Medulla oblongata (tissue), 1 donor: Measurements from ENCODE around the gene MMP12.
"Not testable (repeated sequence)": the region's sequence is repeated elsewhere in the genome, so short reads cannot be mapped to it uniquely, and the experiment has no call there.

ENCODE experiments used
- DNase-seq: peaks from one replicate; pipeline ENCODE4 v3.0.0-alpha.2; 2015; ENCODE audit errors: extremely low spot score

The MMP12 gene

DNA sequence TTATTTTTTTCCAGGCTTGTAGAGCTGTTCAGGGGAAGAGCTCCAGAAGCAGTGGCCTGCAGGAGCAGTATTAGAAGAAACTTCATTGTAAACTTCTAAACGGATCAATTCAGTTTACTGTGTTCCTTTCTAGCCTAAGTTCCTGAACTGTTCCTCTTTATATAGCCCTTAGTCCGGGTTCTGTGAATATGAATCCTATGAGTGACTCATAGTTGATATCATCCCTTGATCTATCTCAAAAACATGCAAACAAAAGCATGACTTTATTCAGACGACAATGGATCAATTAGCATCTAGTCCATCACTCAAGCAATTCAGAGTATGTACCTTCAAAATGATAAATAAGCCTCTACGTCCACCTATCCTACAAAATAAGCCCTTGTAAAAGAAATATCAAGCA is at the start of gene MMP12:
Gene MMP12, minus strand, starts transcription at position 131 of the 400 bp plus-strand sequence. Its CDS starts 45 bp downstream, at position 86.
- DNase-seq, result no peak

DNA sequence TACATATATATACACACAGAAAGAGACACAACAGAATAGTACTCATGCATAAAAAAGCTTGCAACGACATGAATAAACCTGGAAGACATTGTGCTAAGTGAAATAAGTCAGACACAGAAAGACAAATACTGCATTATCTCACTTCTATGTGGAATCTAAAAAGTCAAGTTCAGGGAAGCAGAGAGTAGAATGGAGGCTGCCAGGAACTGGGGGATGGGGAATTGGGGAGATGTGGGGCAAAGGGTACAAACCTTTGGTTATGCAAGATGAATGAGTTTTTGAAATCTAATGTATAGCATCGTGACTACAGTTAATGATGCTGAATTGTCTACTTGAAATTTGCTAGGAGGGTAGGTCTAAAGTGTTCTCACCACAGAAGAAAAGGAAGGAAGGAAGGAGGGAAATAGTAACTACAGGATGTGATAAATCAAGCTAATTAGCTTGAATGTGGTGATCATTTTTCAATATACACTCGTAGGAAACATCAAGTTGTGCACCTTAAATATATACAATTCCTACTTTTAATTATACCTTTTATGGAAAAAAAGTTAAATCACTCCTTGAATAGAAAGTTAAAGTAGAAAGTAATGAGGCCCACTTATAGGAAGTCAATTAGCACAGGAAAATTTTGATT is 46.9 kb upstream of the MMP12 start:
- no peak for DNase-seq

DNA sequence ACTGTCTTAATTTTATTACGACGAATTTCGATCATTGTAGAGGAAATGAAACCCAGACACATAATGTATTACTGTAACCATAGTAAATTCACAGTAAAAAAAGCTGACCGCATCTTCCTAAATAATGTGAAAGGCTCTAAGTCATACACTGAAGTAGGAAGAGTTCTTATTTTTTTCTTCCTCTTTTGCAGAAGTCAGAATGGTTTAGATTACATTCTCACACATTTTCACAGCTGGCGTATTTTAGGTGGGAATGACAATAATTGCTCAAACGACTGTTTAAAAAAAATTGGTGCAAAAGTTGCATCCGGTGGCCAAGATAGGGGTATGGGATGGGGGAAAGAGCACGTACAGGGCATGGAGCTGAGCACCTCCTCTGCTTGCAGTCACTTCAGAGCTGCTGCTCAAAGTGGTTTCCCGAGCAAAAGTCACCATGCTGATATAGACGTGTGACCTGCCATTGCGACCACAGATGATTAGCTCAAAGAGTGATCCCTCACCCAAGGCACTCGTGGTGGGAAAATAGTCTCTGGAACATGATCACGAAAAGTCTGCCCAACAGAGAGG is 45.4 kb upstream of the MMP12 start:
- DNase-seq, result peak; percentile 27

DNA sequence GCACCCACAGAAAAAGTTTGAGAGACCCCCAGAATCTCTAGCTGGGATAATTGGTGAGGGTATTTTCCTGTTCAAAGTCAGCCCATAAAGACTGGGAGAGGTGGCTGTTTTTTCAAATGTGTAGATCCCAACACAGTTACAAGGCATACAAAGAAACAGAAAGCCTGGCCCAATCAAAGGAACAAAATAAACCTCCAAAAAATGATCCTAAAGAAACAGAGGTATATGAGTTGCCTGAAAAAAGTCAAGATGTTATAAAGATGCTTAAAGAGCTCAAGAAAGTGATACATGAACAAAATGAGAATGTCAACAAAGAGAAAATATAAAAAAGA is 40.2 kb upstream of the MMP12 start:
- DNase-seq, result no peak

DNA sequence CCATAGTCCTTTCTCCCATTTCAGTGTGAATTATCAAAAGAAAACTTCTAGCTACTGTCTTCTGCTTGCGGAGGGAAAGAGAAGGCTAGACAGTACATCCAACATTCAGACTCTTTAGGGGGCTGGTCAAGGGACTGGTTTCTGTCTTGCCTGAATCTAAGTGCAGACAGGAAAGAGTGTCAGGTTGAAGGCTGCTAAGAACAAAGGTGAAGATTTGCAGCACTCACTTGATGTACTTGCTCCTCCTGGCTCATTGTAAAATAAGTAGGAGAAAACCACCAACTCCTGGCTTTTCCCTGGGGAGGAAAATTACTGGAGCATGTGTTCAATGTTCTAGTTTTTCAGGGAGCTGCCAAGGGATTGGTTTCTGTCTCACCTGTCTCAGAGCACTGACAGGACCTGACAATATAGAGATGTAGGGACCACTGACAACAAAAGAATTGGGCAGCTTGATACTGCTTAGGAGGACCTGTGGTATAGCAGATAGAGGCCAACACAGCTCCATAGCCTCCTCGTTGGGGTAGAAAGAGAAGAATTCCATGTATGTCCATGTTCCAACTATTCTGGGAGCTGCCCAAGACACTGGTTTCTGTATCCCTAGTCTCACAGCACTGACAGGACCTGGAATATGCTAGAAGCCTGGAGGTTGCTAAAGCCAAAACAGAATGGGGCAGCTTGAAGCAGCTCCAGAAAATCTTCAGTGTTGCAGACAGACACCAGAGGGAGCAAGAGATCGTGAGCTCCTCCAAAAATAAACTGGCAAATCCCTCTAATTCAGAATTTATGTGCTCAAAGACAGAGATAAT is 39.7 kb upstream of the MMP12 start:
- peak; percentile 37 for DNase-seq

DNA sequence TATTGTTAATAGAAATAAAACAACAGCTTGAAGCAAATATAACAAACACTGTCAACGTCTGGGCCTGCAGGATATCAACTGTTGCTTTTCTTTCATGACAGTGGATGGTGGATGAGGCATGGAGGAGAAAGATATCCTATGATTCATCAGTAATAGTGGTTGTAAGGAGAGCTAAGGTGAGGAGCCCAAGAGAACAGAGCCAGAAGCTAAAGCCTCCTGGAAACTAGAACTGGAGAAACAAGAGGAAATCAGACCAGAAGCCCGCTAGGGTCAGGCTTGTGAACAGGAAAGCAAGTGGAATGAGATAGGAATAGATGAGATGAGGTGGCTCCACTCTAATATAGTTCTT is 37.7 kb upstream of the MMP12 start:
- DNase-seq, result no peak

DNA sequence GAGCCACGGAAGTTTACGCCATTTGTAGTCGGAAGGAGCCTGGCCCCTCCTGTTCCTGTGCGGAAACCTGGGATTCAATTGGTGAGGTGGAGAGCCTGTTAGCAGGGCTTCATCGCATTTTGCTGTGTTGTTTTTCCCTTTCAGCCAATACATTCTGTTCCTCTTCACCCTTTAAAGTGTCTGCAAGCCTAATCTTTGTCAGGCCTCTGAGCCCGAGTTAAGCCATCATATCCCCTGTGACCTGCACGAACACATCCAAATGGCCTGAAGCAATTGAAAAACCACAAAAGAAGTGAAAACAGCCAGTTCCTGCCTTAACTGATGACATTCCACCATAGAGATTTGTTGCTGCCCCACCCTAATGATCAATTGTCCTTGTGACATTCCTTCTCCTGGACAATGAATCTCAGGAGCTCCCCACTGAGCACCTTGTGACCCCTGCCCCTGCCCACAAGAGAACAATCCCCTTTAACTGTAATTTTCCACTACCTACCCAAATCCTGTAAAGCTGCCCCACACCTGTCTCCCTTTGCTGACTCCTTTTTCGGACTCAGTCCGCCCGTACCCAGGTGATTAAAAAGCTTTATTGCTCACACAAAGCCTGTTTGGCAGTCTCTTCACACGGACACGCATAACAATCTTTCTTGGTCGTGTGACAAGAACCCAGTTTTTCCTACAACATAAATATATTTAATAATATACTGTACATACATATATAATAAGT is 37.1 kb upstream of the MMP12 start:
- DNase-seq, result no peak

DNA sequence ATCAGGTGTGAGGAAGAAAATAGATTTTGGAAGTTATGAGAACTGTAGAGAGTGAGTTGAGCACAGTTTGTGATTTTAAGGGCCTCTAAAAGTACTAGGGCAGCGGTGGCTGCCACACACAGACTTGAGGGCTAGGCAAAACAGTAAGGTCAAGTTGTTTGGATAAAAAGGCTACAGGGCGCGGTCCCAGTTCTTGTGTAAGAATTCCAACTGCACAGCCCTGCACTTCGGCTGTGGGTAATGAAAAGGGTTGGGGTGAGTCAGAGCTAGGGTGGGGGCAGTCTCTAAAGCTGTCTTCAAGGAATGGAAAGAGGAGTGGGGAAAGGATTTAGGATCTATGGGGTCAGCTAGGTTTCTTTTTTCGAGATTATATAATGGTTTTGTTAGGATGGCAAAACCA is 31.1 kb upstream of the MMP12 start:
- not testable (repeated sequence) for DNase-seq

DNA sequence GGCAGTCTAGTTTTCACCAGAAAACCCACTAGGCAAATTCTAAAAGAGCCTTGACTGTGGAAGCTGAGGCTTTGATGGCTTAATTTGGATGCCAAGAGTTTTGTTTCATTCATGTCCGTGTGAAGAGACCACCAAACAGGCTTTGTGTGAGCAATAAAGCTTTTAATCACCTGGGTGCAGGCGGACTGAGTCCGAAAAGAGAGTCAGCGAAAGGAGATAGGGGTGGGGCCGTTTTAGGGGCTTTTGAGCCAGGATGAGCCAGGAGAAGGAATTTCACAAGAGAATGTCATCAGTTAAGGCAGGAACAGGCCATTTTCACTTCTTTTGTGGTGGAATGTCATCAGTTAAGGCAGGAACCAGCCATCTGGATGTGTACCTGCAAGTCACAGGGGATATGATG is 29.1 kb upstream of the MMP12 start:
- not testable (repeated sequence) for DNase-seq

DNA sequence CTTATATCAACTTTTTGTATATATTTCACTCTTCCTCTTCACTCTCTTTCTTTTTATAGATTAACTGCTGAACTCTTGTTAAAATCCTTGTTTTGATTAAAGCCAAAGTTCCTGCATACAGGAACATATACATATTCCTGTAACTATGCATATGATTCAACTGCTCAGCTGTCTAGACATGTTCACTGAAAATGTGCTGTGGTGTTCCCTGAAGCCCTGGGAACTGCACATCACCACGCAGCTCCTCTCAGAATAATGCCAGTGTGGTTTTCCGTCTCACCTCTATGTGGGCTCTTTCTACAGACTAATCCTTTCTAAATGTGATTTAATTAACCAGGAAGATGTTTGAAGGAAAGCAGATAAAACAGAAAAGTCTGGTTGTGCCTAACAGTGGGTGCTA is 25.6 kb upstream of the MMP12 start:
- DNase-seq, result no peak

DNA sequence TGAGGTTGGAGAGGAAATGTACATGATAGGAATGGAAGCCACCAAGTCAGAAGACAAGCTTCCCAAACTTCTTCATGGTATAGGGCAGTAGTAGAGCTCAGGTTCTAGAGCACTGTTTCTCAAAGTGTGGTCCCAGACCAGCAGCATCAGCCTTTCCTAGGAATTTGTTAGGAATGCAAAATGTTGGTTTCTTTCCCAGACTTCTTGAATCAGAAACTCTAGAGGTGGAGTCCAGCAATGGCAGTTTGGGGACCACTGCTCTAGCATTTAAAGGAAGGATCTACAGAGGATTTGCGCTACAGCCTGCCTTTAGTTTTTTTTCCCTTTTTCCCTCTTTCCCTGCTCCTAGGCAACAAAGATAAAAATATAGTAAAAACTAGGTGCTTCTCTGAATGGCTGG is 17.0 kb upstream of the MMP12 start:
- DNase-seq, result no peak

DNA sequence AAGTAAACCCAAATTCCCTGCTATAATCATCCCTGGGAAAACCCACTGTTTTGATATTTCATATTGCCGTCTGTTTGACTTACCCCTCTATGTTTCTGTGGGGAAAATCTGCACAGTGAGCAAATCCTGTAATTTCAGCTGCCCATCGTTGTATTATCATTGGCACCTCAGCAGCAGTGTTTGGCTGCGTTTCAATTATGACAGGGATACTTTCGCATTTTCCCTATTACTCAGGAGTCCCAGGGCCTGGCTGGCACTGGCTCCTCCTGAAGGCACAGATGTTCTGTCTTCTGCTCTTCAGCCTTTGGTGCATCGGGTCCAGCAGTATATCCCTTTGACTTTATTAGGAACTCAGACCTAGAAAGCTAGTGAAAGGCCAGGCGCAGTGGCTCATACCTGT is 12.2 kb upstream of the MMP12 start:
- DNase-seq, result no peak

DNA sequence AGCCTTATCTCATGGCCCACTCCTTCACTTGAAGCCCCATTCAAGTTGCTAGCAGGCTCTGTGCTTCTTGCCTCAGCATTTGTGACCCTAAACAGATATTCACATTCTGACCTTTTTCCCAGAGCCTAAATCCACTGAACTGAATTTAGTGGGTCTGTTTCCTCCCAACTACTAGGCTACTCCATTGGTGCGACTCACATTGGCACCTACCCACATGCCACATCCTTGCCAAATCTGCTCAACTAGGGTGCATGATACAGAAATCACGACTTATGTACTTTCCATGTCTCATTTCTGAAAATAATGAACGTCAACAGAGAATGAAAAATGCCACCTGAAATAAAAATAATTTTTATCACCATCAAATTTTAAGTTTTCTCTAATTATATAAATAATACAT is 8.4 kb upstream of the MMP12 start:
- no peak for DNase-seq

DNA sequence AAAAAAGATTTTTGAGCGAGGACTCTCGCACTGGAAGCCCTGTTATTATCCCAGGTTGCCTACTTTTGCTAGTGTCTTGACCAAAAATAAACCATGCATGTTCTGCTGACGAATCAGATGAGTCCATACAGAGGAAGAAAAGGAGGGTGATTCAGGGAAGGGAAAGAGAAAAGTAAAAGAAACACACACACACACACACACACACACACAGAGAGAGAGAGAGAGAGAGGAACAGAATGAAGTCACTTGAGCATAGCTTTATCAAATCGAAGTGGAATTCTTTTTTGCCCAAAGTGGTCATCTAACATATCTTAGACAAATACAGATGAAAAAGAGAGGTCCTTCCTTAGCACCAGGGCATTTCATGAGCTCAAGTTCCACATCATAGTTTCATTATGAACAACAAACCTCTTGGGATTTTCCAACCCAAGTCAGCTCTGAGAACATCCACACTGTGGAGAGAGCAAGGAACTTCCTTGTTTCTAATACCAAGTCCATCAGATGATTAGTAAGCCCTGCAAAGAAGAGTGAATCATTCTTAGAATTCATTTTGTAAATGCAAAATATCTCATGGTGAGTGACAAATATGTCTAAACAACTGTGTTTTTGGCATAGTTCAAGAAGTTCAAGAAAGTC is 7.7 kb upstream of the MMP12 start:
- DNase-seq, result peak; percentile 74

DNA sequence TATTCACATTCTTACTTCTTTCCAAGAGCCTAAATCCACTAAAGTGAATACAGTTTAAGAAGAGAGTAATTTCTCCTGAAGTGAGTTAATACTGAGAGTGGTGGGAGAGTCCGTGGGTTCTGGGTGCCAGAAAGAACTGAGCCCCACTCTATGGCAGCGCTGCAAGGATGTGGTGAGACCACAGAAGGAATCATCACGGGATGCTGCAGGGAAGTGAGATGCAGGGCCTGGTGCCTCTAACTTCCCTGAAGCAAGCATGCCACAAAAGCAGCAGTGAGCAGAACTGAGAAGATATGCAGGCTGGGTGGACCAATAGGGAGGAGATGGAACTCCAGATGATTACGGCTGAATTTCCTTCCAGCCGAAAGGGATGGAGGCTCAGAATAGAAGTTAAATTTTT is 5.0 kb upstream of the MMP12 start:
- DNase-seq, result peak; percentile 38

DNA sequence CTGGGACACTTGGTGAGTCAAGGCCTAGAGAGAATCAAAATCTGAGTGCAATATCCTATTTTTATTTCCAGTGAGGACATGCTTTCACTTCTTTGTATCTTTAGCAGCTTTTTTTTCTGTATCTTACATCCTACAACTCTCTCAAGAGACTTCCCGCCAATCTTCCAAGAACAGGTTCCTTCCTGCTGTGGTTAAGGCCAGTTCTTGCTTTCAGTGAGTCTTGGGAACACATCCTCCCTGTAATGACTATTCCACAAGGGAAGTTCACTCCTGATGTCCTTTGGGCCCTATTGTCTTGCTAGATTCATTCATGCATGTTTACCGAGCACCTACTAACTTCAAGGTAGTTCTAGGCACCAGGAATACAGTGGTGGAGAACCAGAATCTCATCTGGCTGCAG is 3.8 kb upstream of the MMP12 start:
- DNase-seq, result no peak

DNA sequence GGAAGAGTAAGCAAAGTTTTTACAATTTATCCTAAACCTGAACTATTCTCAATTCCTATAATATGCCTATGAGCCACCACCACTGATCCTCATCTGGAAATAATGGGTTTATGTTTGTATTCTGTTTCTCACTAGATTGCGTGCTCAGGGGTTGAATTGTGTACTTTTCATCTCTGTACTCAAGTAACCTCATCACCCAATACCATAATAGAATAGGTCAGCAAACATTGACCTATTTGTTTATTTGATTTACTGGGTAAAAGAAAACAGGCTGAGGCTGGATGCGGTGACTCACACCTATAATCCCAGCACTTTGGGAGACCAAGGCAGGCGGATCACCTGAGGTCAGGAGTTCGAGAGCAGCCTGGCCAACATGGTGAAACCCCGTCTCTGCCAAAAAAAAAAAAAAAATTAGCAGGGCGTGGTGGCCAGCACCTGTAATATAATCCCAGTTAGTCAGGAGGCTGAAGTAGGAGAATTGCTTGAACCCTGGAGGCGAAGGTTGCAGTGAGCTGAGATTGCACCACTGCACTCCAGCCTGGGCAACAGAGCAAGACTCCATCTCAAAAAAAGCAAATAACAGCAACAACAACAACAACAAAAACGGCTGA is 5.3 kb downstream of the MMP12 start:
- DNase-seq, result not testable (repeated sequence)

DNA sequence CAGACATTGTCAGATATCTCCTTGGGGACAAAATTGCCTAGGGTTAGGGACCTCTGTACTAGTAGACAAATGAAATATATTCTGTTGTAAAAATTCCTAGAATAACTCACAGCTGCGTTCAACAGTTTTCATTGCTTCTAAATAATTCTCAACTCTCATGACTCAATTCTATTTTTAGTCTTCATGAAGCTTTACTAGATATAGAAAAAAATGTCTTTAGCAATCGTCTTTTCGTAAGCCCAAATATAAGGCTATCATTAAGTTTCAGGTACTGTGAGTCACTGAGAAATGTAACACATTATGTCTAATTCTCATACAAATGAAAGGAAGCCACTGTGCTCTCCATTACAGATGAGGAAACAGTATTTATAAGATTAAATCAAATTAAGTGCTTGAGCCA is 6.4 kb downstream of the MMP12 start:
- no peak for DNase-seq

DNA sequence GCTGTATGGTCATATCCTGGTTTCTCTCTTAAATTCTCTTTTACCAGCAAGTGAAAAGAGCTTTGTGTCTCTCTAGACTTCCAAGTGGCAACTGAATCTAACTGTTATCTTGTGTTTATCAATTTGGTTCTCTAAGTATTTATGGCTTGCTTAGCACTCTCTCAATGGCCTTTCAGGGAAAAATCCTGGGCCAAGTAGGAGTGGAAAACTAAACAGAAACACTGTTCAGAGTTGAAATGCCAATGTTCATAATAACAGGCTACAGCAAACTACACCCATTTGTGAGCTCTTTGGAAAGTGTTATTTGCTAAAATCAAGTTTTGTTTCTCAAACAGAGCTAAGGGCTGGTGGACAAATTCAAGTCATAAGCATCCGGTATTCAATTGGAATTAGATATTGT is 10.1 kb downstream of the MMP12 start:
- DNase-seq, result no peak

DNA sequence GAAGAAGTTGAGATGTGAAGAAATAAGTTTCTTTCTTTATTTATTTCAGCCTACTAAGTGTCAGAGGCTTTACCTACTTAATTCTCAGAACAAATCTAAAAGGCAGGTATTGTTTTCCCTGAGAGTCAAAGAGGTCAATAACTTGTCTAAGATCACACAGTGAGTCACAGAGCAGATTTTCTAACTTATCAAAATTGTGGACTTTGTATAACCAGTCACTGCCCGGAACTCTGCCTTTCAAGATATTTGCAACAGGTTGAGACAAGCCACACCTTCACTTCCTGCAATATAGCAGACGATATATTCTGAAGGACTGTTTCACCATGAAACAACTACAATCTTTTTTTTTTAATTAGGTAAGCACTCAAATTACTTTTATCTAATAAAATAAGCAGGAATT is 20.8 kb downstream of the MMP12 start:
- no peak for DNase-seq

DNA sequence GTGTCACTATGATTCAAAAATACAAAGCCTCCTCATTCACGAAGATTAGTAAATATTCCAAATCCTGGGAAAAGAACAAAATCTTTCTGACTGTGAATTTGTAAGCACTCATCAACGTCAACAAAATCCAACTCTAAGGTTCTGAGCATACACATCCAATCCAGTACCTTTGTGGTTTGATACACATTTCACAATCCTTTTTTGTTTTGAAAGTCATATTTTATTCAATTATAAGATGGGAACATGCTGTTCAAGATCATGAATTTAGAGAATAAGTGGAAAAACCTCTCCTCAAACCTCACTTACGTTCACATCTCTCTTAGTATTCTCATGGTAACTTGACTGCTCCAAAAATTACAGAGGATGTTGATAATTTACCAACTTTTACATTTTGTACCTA is 21.7 kb downstream of the MMP12 start:
- DNase-seq, result no peak
